OCI-LY7 (cell line): Measurements from ENCODE around the gene RAD50. TPM values are rescaled to one million over a fixed set of nuclear protein-coding genes. Genes with fewer than 3 reads are reported as not detected.

ENCODE experiments used
- BruUV-seq: library from RNA; stranded (reverse); fragments of 400-500 nt; replicated peaks from 2 replicates; lab custom pipeline; 2021; lab: Mats Ljungman, UMichigan
- CTCF ChIA-PET: fragments of 300-600 bp; sonication (Branson Sonifier 250); formaldehyde crosslinking; loops from one replicate; lab custom pipeline; 2022; ENCODE audit warnings: antibody characterized with exemption; ENCODE audit not compliant: unreplicated experiment; lab: Charles Lee
- POLR2A ChIA-PET: fragments of 300-600 bp; sonication (Branson Sonifier 250); formaldehyde crosslinking; loops from one replicate; lab custom pipeline; 2022; ENCODE audit warnings: antibody characterized with exemption; lab: Charles Lee
- DNase-seq: peaks from one replicate; pipeline ENCODE4 v3.0.0-alpha.2; 2015; ENCODE audit warnings: low spot score
- H2AFZ ChIP-seq: fragments of 200-600 bp; sonication (generic), shearing (Covaris generic); 2 replicates; pipeline ENCODE4 v1.6.1; 2014; ENCODE audit warnings: mild to moderate bottlenecking, antibody characterized with exemption, low read length, moderate library complexity
- H3K27ac ChIP-seq: fragments of 200-600 bp; sonication (generic); 2 replicates; pipeline ENCODE4 v1.5.1; 2014; ENCODE audit warnings: mixed run types, low read depth, mild to moderate bottlenecking, moderate library complexity, low read length, inconsistent platforms; ENCODE audit not compliant: poor library complexity, severe bottlenecking
- H3K36me3 ChIP-seq: fragments of 200-600 bp; sonication (generic); 2 replicates; pipeline ENCODE4 v1.6.1; 2014; ENCODE audit warnings: mild to moderate bottlenecking, antibody characterized with exemption, low read length, moderate library complexity, mixed read lengths; ENCODE audit not compliant: insufficient read depth
- H3K4me1 ChIP-seq: fragments of 200-600 bp; sonication (generic); 2 replicates; pipeline ENCODE4 v1.5.1; 2014; ENCODE audit warnings: mild to moderate bottlenecking, low read length; ENCODE audit not compliant: insufficient read depth, poor library complexity, severe bottlenecking
- H3K4me2 ChIP-seq: fragments of 200-600 bp; sonication (generic); 2 replicates; pipeline ENCODE4 v1.6.1; 2014; ENCODE audit warnings: mild to moderate bottlenecking, low read length
- H3K4me3 ChIP-seq: fragments of 200-600 bp; sonication (generic); 2 replicates; pipeline ENCODE4 v1.5.1; 2014; ENCODE audit warnings: mild to moderate bottlenecking, low read depth, low read length; ENCODE audit not compliant: poor library complexity, severe bottlenecking
- H3K79me2 ChIP-seq: fragments of 200-600 bp; sonication (generic); 2 replicates; pipeline ENCODE4 v1.6.1; 2016; ENCODE audit warnings: low read depth, mild to moderate bottlenecking, low read length, moderate library complexity, mixed read lengths; ENCODE audit not compliant: insufficient read depth
- H3K9me2 ChIP-seq: fragments of 200-600 bp; sonication (generic); 2 replicates; pipeline ENCODE4 v1.6.1; 2016; ENCODE audit warnings: mild to moderate bottlenecking, low read length, mixed read lengths; ENCODE audit not compliant: insufficient read depth
- H3K9me3 ChIP-seq: fragments of 200-600 bp; sonication (generic); 2 replicates; pipeline ENCODE4 v1.6.1; 2014; ENCODE audit warnings: mild to moderate bottlenecking, mixed run types, low read length, mixed read lengths
- H4K20me1 ChIP-seq: fragments of 200-600 bp; sonication (generic); 2 replicates; pipeline ENCODE4 v1.6.1; 2014; ENCODE audit warnings: mild to moderate bottlenecking, antibody characterized with exemption, low read length, moderate library complexity, mixed read lengths; ENCODE audit not compliant: insufficient read depth
- EZH2phosphoT487 ChIP-seq: fragments of 200-600 bp; sonication (generic); IDR thresholded peaks from 2 replicates; pipeline ENCODE4 v1.6.1; 2018; ENCODE audit warnings: low read depth, borderline replicate concordance, mild to moderate bottlenecking, mixed run types, antibody characterized with exemption, low read length, moderate library complexity, mixed read lengths
- intact Hi-C: fragments of 100-400 bp; cut with micrococcal nuclease; formaldehyde crosslinking; loops from one replicate; pipeline ENCODE4 v1.10.0; 2022; ENCODE audit not compliant: unreplicated experiment
- total RNA-seq, 2 experiments: library from RNA; depleted of rRNA in 1 of 2; stranded (reverse); fragments of >200 nt in 1 of 2; shearing (Covaris generic) in 1 of 2; gene quantifications; 2 replicates each; pipeline ENCODE4 v1.2.3, GENCODE V29; 2014 to 2022
- TF ChIP-seq, protein P1 (sequence below): fragments of 200-600 bp; sonication (generic); conservative IDR thresholded peaks from 2 replicates; pipeline ENCODE4 v1.5.1; 2014; ENCODE audit warnings: mild to moderate bottlenecking, antibody characterized with exemption, low read length, moderate library complexity, mixed read lengths

Gene RAD50
- total RNA-seq, 2 experiments from 2014 or later: 24.0 to 59.8 TPM

DNA sequence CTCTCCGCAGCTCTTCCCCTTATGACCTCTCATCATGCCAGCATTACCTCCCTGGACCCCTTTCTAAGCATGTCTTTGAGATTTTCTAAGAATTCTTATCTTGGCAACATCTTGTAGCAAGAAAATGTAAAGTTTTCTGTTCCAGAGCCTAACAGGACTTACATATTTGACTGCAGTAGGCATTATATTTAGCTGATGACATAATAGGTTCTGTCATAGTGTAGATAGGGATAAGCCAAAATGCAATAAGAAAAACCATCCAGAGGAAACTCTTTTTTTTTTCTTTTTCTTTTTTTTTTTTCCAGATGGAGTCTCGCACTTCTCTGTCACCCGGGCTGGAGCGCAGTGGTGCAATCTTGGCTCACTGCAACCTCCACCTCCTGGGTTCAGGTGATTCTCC lies 80.5 kb downstream of the RAD50 start:
- intact Hi-C loops: no loop called here
- CTCF ChIA-PET: no interaction called here

DNA sequence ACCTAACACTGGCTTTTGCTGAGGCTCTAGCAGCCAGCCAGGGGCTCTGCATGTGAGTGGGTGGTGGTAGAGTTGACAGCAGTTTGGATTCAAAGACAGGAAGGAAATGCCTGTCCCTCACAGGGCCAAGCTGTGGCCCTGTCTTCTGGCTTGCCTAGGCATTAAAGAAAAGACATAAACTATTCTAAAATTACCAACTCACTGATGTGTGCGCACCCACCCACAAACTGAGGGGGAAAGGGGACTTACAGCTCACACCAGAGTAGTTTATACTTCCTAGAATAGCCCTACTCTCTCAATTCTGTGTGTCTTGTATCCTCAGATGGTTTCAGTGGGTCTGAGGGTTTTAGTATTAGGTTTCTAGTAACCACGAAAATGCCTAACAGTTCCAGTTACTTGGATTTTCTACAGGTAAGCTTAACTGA lies 82.9 kb downstream of the RAD50 start:
- no peak overlapping the region for H3K4me2 ChIP-seq
- H3K36me3 ChIP-seq: peaks cover 87% of the 10 kb centered on the region
- H4K20me1 ChIP-seq: no peaks in the 10 kb centered on the region
- no peaks in the 10 kb centered on the region for H3K9me3 ChIP-seq
- TF ChIP-seq EZH2phosphoT487: no peak
- TF ChIP-seq, protein P1, sequence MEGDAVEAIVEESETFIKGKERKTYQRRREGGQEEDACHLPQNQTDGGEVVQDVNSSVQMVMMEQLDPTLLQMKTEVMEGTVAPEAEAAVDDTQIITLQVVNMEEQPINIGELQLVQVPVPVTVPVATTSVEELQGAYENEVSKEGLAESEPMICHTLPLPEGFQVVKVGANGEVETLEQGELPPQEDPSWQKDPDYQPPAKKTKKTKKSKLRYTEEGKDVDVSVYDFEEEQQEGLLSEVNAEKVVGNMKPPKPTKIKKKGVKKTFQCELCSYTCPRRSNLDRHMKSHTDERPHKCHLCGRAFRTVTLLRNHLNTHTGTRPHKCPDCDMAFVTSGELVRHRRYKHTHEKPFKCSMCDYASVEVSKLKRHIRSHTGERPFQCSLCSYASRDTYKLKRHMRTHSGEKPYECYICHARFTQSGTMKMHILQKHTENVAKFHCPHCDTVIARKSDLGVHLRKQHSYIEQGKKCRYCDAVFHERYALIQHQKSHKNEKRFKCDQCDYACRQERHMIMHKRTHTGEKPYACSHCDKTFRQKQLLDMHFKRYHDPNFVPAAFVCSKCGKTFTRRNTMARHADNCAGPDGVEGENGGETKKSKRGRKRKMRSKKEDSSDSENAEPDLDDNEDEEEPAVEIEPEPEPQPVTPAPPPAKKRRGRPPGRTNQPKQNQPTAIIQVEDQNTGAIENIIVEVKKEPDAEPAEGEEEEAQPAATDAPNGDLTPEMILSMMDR: no peak
- H3K79me2 ChIP-seq: no peaks in the 10 kb centered on the region
- CTCF ChIA-PET: no interaction called here
- H3K4me3 ChIP-seq: no peak overlapping the region
- no peak overlapping the region for H2AFZ ChIP-seq
- POLR2A ChIA-PET: interaction anchor here (0.7 kb wide), 1 partner anchor 42 kb away, joined by 3 read pairs; no protein-coding TSS in a partner anchor
- no TSS peak for BruUV-seq
- H3K4me1 ChIP-seq: no peaks in the 10 kb centered on the region
- intact Hi-C loops: no loop called here
- DNase-seq: no peak
- no peaks in the 10 kb centered on the region for H3K9me2 ChIP-seq
- H3K27ac ChIP-seq: no peak overlapping the region

More for the DNA sequence above, 80.5 kb downstream of the RAD50 start:
- H3K4me3 ChIP-seq: no peak overlapping the region
- H3K27ac ChIP-seq: no peak overlapping the region
- no peak overlapping the region for H3K4me2 ChIP-seq
- H3K4me1 ChIP-seq: no peaks in the 10 kb centered on the region
- peaks cover 77% of the 10 kb centered on the region for H3K36me3 ChIP-seq
- no peak for TF ChIP-seq EZH2phosphoT487
- TF ChIP-seq, protein P1: no peak
- H4K20me1 ChIP-seq: no peaks in the 10 kb centered on the region
- H3K9me3 ChIP-seq: no peaks in the 10 kb centered on the region
- no peak overlapping the region for H2AFZ ChIP-seq
- H3K79me2 ChIP-seq: no peaks in the 10 kb centered on the region
- DNase-seq: no peak
- no peaks in the 10 kb centered on the region for H3K9me2 ChIP-seq
- POLR2A ChIA-PET: no interaction called here
- BruUV-seq: no TSS peak

DNA sequence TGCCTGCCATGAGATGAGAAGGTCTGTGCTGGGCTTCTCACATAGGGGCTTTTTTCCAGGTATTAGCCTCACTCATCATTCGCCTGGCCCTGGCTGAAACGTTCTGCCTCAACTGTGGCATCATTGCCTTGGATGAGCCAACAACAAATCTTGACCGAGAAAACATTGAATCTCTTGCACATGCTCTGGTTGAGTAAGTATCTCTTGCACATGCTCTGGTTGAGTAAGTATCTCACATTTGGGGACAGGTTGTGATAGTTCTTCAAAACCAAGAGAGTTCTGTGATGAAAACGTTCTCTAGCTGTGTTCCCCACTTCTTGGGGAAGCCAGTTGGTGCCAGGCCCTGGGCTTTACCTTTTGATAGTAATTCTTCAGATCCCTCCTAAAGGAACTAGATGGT lies 83.8 kb downstream of the RAD50 start:
- no TSS peak for BruUV-seq
- Histone ChIP-seq H4K20me1 (no peaks in the 10 kb centered on the region), H3K9me2 (no peaks in the 10 kb centered on the region), H3K79me2 (no peaks in the 10 kb centered on the region), H2AFZ (no peak overlapping the region), H3K27ac (no peak overlapping the region), H3K36me3 (peaks cover 84% of the 10 kb centered on the region), H3K4me3 (no peak overlapping the region), H3K4me2 (no peak overlapping the region), H3K4me1 (no peaks in the 10 kb centered on the region), H3K9me3 (no peaks in the 10 kb centered on the region)
- no peak for DNase-seq
- TF ChIP-seq EZH2phosphoT487: no peak
- TF ChIP-seq, protein P1: no peak
- POLR2A ChIA-PET: interaction anchor here (0.6 to 0.7 kb wide), 3 partner anchors 8 to 546 kb away, joined by 3 to 4 read pairs (median 4); no protein-coding TSS in a partner anchor
- intact Hi-C loops: no loop called here
- CTCF ChIA-PET: no interaction called here
